ENCODE data around the gene TLCD2. TPM values are rescaled to one million over a fixed set of nuclear protein-coding genes. Genes with fewer than 3 reads are reported as not detected.

Gene TLCD2
- total and polyA plus RNA-seq, 9 of the 15 experiments (the other 6 are each of a cell fraction or from before 2014, with no cell fraction given) = 0.10 to 0.89 (median 0.58) TPM

- TF ChIP-seq FOXM1 (IDR thresholded peaks at IDR 0.05; ENCODE audit: low read depth) (no peak), FOXM1 (CRISPR knock-in tag; IDR thresholded peaks at IDR 0.05; ENCODE audit: low read depth) (no peak), CHD7 (IDR thresholded peaks at IDR 0.05; ENCODE audit: low read depth, low read length) (no peak), ZNF766 (CRISPR knock-in tag; conservative IDR thresholded peaks at IDR 0.05) (peak; percentile 80), ZNF133 (CRISPR knock-in tag; IDR thresholded peaks at IDR 0.05) (peak; percentile 51; the same call in 1 of the 2 replicates), RBM39 (optimal IDR thresholded peaks at IDR 0.05; ENCODE audit: low read depth, low read length) (no peak), CXXC5 (CRISPR knock-in tag; IDR thresholded peaks at IDR 0.05) (peak; percentile 81), ZNF3 (CRISPR knock-in tag; IDR thresholded peaks at IDR 0.05) (no peak), SMAD2 (IDR thresholded peaks at IDR 0.05; ENCODE audit: low read depth, low read length) (no peak), ZNF449 (CRISPR knock-in tag; IDR thresholded peaks at IDR 0.05) (no peak), ZC3H4 (CRISPR knock-in tag; IDR thresholded peaks at IDR 0.05; ENCODE audit: borderline replicate concordance) (peak; percentile 68; the same call in 1 of the 2 replicates), XRCC3 (IDR thresholded peaks at IDR 0.05) (no peak), ZNF561 (CRISPR knock-in tag; conservative IDR thresholded peaks at IDR 0.05) (no peak), ZNF263 (CRISPR knock-in tag; IDR thresholded peaks at IDR 0.05; ENCODE audit: borderline replicate concordance) (0 out of 2 replicates have a peak, but pooled peaks have one; percentile 27), DIDO1 (tag; IDR thresholded peaks at IDR 0.05; ENCODE audit: low read depth) (no peak), ESRRA (IDR thresholded peaks at IDR 0.05; ENCODE audit: borderline replicate concordance, low read depth) (no peak; the same call in 1 of the 2 replicates)
Measured at GRCh38 chr17:1730326-1731193, 20.4 kb upstream of the TLCD2 start (continued).
